Measurements from ENCODE around the gene USP40.
"Not testable (repeated sequence)": the region's sequence is repeated elsewhere in the genome, so short reads cannot be mapped to it uniquely, and the experiment has no call there.

The USP40 gene

GRCh38 chr2:233566141-233566956, at the start of gene USP40:
USP40 (minus strand) TSS chr2:233566782; CDS start chr2:233565554, 1,228 bp downstream.
- DNase-seq, result peak; percentile 89

- no peak for DNase-seq
Observed at GRCh38 chr2:233611284-233611683, 44.7 kb upstream of the USP40 start.

- DNase-seq, result no peak
Observed at GRCh38 chr2:233605680-233606079, 39.1 kb upstream of the USP40 start.

- DNase-seq, result no peak
Observed at GRCh38 chr2:233604826-233605225, 38.2 kb upstream of the USP40 start.

- no peak for DNase-seq
Observed at GRCh38 chr2:233603520-233603919, 36.9 kb upstream of the USP40 start.

- DNase-seq, result no peak
Observed at GRCh38 chr2:233602076-233602475, 35.5 kb upstream of the USP40 start.

- no peak for DNase-seq
Observed at GRCh38 chr2:233600386-233600785, 33.8 kb upstream of the USP40 start.

- DNase-seq, result no peak
Observed at GRCh38 chr2:233598952-233599351, 32.4 kb upstream of the USP40 start.

GRCh38 chr2:233597522-233597921, 30.9 kb upstream of the USP40 start:
- DNase-seq, result no peak

GRCh38 chr2:233593201-233593600, 26.6 kb upstream of the USP40 start:
- no peak for DNase-seq

- DNase-seq, result not testable (repeated sequence)
Observed at GRCh38 chr2:233592706-233593105, 26.1 kb upstream of the USP40 start.

- DNase-seq, result no peak
Observed at GRCh38 chr2:233588400-233588799, 21.8 kb upstream of the USP40 start.

- DNase-seq, result no peak
Observed at GRCh38 chr2:233584210-233584609, 17.6 kb upstream of the USP40 start.

- not testable (repeated sequence) for DNase-seq
Observed at GRCh38 chr2:233583217-233583965, 16.8 kb upstream of the USP40 start.

- not testable (repeated sequence) for DNase-seq
Observed at GRCh38 chr2:233577341-233577740, 10.8 kb upstream of the USP40 start.

GRCh38 chr2:233572468-233572867, 5.9 kb upstream of the USP40 start:
- no peak for DNase-seq

- no peak for DNase-seq
Observed at GRCh38 chr2:233571462-233571861, 4.9 kb upstream of the USP40 start.

- DNase-seq, result no peak
Observed at GRCh38 chr2:233571001-233571400, 4.4 kb upstream of the USP40 start.

GRCh38 chr2:233565685-233566140, 869 bp downstream of the USP40 start:
- DNase-seq, result peak; percentile 14

- DNase-seq, result no peak
Observed at GRCh38 chr2:233563663-233564430, 2.7 kb downstream of the USP40 start.

- DNase-seq, result no peak
Observed at GRCh38 chr2:233556881-233557736, 9.5 kb downstream of the USP40 start.

- no peak for DNase-seq
Observed at GRCh38 chr2:233553366-233553765, 13.2 kb downstream of the USP40 start.
